ENCODE data around the gene RAB5A.

GRCh38 chr3:19898721-19899120 is 48.2 kb upstream of the RAB5A start:
- TF ChIP-seq CTCF (IDR thresholded peaks at IDR 0.05; ENCODE audit: low read length) (no peak), EZH2 (IDR thresholded peaks at IDR 0.05; ENCODE audit: borderline replicate concordance, low read length) (no peak)

Data from OCI-LY1 (cell line).